ENCODE measurements around the gene NDP.

The NDP gene

GRCh38 chrX:43973249-43974099 is at the start of gene NDP:
Gene NDP (minus strand): TSS chrX:43973390. CDS start chrX:43958645, 14,745 bp downstream.
- DNase-seq, result no peak

DNA sequence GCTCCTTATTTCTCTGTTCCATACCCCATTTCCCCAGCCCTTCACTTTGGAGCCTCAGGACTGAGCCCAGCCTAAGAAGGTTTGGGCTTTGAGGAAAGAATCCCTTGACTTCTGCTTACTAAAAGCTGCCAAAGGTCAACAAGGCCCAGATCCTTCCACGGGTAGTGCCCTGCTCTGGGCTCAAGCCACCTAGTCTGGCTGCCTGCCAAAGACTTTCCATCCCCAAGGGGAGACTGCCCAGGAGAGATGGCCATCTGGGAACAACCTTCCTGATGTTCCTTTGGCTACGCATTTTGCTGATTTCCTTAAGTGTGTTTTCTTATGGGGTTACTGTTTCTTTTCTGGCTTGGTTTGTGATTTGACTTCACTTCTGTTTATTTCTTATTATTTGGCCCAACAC is 49.8 kb upstream of the NDP start:
- no peak for DNase-seq

- no peak for DNase-seq
Observed at GRCh38 chrX:44020693-44021092, 47.5 kb upstream of the NDP start.

DNA sequence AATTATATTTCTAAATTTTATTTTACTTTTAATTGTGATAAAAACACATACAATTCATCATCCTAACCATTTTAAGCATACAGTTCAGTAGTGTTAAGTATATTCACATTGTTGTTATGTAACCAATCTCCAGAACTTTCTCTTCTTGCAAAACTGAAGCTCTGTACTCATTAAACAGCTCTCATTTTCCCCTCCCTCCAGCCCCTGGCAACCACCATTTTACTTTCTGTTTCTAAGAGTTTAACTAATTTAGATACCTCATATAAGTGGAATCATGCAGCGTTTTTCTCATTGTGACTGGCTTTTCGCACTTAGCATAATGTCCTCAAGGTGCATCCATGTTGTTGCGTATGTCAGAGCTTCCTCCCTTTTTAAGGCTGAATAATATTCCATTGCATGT is 46.7 kb upstream of the NDP start:
- peak; percentile 49 for DNase-seq

DNA sequence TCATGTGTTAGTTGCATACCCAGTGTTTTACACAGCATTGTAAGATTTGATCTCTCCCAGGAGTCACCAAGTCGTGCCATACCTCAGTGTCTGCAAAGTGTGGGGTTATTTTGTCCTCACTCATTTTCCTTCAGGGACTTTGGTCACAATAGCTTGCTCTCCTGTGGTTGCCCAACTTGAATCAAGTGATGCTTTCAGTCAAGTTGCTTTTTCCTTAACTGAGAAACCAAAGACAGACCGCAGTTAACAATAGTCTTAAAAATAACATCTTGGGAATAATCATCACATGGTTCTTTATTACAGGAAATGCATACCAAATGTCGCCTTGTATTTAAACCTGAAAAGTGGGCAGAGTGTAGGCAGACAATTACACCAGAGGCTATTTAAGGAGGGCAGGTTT is 44.5 kb upstream of the NDP start:
- DNase-seq, result no peak

GRCh38 chrX:44016906-44017305 is 43.7 kb upstream of the NDP start:
- no peak for DNase-seq

DNA sequence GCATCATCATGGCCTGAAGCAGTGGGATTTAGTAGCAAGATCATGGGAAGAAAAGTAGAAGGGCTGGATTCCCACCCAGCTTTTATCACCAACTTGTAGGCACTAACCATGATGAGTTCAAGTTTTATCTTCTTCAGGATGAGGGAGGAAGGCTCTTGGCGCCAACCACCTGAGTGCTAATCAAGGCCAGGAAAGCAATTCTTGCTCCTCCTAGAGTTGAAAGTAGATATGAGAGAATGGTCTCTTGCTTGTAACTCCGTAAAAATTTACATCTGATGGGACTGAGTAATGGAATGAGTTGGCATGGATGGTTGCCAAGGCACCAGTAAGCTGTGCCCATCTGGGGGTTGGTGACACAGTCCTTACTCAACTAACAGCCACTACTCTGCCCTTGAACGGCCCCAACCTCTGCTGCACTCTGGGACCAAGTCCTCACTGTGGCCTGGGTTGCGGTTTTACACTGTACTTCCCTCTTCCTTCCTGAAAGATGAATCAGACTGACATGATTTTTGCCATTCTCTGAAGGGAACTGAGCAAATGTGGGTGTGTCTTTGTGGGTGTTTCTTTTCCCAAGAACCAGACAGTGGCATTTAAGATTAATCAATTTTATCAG is 39.4 kb upstream of the NDP start:
- peak; percentile 95 for DNase-seq

- peak; percentile 43 for DNase-seq
Observed at GRCh38 chrX:44011506-44011905, 38.3 kb upstream of the NDP start.

DNA sequence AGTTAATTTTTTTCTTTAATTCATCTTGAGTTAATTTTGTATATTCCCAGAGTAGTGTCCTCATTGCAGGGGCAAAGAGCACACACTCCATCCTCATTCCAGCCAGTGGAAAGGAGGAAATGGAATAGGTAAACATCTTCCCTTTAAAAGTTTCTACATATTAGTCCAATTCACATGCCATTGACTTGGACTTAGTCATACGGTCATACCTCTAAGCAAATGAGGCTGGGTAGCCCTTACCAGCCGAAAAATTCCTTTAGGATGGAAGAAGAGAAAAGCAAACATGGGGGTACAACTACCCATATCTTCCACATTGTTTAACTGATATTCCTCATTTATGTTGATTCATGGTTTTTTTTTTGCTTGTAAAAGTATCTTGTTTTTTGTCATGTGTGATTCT is 37.4 kb upstream of the NDP start:
- DNase-seq, result no peak

DNA sequence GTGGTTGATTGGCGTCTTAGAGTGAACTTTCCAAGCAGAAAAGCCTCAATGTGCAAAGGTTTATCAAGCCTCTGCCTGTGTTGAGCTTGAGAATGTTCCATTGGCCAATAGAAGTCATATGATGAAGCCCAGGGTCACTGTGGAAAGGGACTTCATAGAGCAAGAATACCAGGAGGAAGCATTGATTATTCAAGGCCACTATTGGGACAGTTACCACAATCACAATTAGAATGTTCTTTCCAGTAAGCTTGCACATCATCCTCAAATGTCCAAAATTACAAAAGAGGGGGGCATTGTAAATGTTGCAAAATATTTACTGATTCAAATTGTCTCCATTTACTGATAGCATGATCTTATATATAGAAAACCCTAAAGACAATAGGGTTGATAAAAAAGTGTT is 32.9 kb upstream of the NDP start:
- peak; percentile 71 for DNase-seq

GRCh38 chrX:44003975-44004374 is 30.8 kb upstream of the NDP start:
- DNase-seq, result peak; percentile 87

DNA sequence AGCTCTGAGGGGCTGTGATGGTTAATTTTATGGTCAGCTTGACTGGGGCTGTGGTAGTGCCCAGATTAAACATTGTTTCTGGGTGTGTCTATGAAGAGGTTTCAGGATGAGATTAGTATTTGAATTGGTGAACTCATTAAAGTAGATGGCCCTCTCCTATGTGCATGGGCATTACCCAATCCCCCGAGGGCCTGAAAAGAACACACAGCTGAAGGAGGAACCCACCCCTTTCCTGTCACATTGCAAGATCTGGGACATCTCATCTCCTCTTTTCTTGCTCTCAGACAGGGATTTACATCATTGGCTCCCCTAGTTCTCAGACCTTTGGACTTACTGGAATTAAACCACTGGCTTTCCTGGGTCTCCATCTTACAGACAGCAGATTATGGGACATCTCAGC is 29.4 kb upstream of the NDP start:
- peak; percentile 79 for DNase-seq

DNA sequence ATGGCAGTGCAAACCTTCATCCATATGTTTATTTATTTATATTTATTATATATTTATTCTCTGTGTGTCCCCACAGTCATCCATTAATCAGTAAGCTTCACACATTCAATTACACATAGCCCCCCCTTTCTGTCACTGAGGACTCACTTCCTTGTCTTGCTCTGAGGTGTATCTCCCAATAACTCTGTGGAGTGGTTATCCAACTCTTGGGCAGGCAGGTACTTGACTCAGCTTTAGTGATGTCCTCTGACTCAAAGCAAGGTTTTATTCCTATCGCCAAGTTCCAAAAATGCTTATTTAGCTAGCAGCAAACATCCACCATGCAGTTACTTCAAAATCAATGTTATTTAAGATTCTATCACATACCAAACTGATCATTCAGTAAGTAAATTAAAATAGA is 25.2 kb upstream of the NDP start:
- no peak for DNase-seq

DNA sequence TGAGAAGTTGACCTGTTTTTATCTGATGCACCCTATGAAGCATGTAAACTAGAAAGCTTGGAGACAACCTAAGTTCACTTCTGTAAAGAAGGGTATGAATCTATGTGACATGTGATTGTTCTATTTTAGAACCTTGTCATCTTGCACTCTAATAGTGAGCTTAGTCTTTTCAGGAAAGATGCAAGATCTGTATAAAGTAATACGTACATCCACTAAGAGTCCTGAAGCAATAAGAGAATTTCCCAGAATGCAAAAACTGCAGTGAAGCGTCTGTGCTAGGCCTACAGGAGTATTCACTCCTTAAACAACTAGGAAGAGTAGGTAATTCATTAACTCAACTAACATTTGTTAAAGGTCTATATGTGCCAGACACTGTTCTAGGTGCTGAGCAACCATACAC is 23.3 kb upstream of the NDP start:
- DNase-seq, result no peak

DNA sequence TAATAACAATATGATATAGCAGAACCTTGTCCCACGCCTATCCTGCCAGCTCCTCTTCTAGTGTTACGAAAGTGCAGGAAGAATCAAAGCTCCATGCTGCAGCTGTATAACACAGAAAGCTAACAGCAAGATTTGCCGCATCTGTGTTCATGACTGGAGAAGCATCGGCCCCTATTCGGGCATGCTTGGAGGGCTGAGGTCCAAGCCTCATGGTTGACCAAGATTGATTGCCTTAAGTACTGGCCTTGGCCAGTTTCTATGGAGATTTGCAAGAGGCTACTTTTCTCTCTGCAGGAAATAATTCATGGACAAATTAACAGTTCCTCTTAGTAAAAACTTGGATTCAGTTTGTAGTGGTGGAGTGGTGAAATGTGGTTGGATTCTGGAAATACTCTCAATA is 12.9 kb upstream of the NDP start:
- no peak for DNase-seq

DNA sequence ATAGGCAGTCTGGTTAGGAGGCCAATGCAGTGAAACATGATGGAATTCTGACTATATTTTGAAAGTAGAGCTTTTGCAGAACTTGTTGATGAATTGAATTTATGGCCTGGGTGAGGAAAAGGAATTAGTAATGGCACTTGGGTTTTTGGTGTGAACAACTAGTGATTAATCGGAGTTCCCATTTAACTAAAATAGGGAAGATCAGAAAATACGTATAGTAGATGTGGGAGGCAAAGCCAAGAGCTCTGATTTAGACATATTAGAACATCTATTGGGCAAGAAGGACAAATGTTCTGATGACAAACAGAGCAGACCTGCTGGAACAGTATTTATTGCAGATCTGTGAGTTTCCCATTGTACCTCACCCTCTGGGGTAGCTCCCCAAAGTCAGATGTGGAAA is 12.3 kb upstream of the NDP start:
- peak; percentile 81 for DNase-seq

DNA sequence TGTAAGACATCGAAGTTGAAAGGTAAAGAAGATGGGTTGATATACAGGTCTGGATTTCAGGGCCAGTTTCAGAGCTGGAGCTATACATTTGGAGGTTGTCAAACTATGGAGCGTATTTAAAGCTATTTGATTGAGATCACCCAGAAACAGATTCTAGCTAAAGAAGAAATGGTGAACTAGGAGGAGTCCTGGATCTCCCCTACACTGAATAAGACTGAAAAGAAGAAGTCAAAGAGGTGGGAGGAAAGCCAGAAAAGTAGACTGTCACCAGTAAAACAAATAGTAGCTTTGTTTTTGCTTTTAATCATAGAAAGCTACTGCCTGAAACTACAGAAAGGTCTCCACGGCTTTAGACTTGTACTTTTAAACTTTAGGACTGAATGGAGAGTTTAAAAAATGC is 5.0 kb upstream of the NDP start:
- DNase-seq, result peak; percentile 48

- DNase-seq, result peak; percentile 72
Observed at GRCh38 chrX:43976205-43976604, 3.0 kb upstream of the NDP start.

DNA sequence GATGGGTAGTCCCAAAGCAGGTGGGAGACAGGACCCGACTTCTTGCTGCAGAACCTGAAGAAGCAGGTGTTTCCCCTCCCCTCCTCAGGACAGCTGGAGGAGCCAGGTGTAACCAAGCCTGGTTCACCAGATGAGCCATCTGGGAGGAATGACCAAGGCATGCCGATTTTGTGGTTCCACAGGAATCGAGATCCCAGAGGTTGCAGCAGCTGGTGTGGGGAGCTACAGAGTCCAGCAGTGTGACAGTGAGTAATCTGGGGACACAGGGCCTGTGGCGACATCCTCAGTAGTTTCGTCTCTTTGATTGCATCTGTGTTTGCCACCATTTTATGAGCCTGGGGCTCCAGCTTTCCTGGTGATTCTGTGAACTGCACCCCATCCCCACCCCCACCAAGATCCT is 2.6 kb upstream of the NDP start:
- DNase-seq, result peak; percentile 54

GRCh38 chrX:43974741-43975465 is 1.7 kb upstream of the NDP start:
- peak; percentile 39 for DNase-seq

- DNase-seq, result no peak
Observed at GRCh38 chrX:43974100-43974475, 898 bp upstream of the NDP start.

DNA sequence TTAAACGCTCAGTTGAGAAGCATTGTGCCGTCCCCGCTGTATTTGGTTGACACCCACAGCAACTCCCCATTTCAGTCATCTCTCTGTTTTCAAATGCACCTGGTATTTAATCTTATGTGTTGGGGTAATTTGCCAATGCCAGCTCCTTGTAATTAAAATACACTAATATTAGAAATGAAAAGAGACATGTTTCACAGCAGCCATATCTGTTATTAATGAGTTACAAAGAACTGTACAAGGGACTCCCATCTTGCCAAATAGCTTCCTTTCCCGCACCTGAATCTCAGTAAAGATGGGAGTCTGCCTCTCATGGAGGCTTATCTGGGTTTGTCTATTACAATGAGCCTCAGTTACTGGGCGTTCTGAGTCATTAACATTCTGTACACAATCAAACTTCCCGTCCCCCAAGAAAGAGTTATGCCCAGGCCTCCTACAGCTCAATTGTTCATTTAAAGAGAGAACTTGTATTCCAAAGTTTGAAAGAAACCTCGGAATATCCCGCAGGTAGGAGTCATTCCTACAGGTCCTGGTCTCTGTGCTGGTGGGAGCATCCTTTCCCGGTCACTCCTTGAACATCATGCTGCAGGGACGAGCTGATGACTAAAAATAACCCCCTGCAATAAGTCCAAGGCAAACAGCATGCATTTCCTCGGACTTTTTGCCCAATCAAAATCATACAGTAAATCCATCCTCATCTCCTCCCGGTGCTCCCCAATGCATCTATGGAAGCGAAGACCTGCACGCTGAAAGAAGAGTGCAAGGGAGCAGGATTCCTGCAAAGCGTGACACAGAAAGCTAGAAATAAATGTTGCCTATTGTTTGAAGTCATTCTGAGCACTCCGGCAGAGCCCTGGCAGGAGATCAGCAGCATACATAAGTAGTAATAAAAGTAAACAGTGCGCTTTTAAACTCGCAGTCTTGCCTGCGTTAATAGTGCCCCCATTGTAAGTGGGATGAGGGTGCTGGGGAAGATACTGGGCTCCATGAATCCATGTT is 926 bp downstream of the NDP start:
- no peak for DNase-seq

- peak; percentile 46 for DNase-seq
Observed at GRCh38 chrX:43970528-43970927, 2.7 kb downstream of the NDP start.

Data from suppressor macrophage treated with lipopolysaccharide for 4 hours (primary cell).